Muscle layer of duodenum (tissue), 2 donors: ENCODE results near the gene GSTO2.

ENCODE experiments used
- H3K27ac ChIP-seq: one replicate; pipeline ENCODE4 v1.7.0; 2013; ENCODE audit warnings: mild to moderate bottlenecking, low read length
- H3K27me3 ChIP-seq: one replicate; pipeline ENCODE4 v1.7.0; 2013; ENCODE audit warnings: low read depth, mild to moderate bottlenecking, control low read depth, low read length
- H3K36me3 ChIP-seq, 2 donors: one replicate each; pipeline ENCODE4 v1.7.0; 2013; ENCODE audit warnings: low read length in 2 of 2, control low read depth in 1 of 2, mild to moderate bottlenecking in 1 of 2; ENCODE audit not compliant: insufficient read depth in 2 of 2, control insufficient read depth in 1 of 2
- H3K4me1 ChIP-seq, 2 donors: one replicate each; pipeline ENCODE4 v1.7.0; 2013; ENCODE audit warnings: low read length in 2 of 2, mild to moderate bottlenecking in 2 of 2, control low read depth in 1 of 2, moderate library complexity in 1 of 2; ENCODE audit not compliant: insufficient read depth in 2 of 2, control insufficient read depth in 1 of 2
- H3K4me3 ChIP-seq, 2 donors: one replicate each; pipeline ENCODE4 v1.7.0; 2013; ENCODE audit warnings: low read length in 2 of 2, low read depth in 1 of 2, mild to moderate bottlenecking in 1 of 2
- H3K9me3 ChIP-seq, 2 donors: one replicate each; pipeline ENCODE4 v1.7.0; 2013; ENCODE audit warnings: low read length in 2 of 2, control low read depth in 1 of 2, mild to moderate bottlenecking in 1 of 2; ENCODE audit not compliant: control insufficient read depth in 1 of 2
- donor health status: healthy.

The GSTO2 gene

DNA sequence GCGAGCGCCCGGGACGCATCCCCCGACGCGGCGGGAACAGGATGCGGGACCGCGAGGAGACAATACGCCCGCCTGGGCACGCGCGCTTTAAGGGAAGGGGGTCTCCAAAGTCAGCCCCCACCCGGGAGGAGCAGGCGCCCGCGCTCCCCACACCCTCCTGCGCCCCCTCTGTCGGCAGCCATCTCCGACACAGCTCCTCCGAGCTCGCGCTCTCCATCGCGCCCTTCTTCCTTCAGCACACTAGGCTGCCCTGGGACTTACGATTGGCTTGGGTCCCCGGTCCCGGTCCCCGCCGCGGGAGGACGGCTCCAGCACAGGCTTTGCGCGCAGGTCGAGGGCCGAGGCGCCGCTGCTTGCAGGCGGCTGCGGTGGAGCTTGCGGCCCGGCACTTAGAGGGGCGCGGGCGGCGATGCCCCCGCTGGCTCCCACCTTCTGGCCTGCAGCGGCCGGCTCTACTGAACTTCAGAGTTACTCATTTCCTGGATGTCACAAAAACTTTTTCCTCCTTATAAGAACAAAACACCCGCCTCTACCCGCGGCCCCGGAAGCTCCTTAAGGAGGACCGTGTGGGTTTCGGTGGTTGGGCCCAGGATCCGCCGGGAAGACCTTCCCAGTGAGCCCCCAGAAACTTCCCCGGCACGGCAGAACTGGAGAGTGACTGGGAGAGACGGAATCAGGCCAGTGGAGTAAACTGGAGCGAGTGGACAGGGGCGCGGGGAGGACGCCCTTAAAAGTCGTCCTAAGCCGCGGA is 69.2 kb downstream of the GSTO2 start, which contains the start of gene ITPRIP:
TSS of gene ITPRIP (minus strand) at position 481 of the 751 bp plus-strand sequence. CDS start 22,414 bp downstream, outside the sequence.
- Histone ChIP-seq H3K4me1 (peaks cover 14 to 42% of the 10 kb centered on the region in 2 donors), H3K36me3 (peaks cover 0 to 18% of the 10 kb centered on the region in 2 donors), H3K4me3 (peak within 1 kb of the TSS; percentile 87 to 97)

GRCh38 chr10:104339469-104340110 is 70.6 kb downstream of the GSTO2 start:
- Histone ChIP-seq H3K36me3 (peaks cover 0 to 18% of the 10 kb centered on the region in 2 donors), H3K9me3 (no peaks in the 10 kb centered on the region), H3K27me3 (no peaks in the 10 kb centered on the region), H3K4me1 (peaks cover 14 to 27% of the 10 kb centered on the region in 2 donors), H3K4me3 (peak overlapping the region; percentile 87 to 97), H3K27ac (peak overlapping the region; percentile 96)

More for the DNA sequence above, 69.2 kb downstream of the GSTO2 start, which contains the start of gene ITPRIP:
- no peaks in the 10 kb centered on the region for H3K27me3 ChIP-seq
- no peaks in the 10 kb centered on the region for H3K9me3 ChIP-seq
- peak within 1 kb of the TSS; percentile 96 for H3K27ac ChIP-seq

DNA sequence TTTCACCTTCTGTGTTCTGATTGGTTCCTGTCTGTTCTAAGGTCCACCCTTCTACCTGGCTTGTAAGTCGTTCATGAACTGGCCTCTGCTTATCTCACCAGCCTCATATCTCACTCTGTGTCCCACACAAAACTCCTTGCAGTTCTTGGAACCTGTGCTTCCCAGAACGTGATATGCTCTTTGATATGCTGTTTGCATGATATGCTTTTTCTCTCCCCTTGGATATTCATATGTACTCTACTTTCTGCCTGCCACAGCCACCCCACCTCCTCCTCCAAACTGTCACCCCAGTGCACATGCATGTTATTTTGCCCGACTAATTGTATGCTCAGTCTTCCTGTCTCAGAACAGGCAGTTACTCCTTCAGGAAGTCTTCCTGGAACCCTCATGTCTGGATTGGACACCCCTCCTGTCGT is 71.1 kb downstream of the GSTO2 start:
- Histone ChIP-seq H3K4me1 (peaks cover 14 to 22% of the 10 kb centered on the region in 2 donors), H3K9me3 (no peaks in the 10 kb centered on the region), H3K36me3 (peaks cover 0 to 18% of the 10 kb centered on the region in 2 donors), H3K4me3 (peak overlapping the region in 1 of 2 donors; percentile 8), H3K27ac (peak overlapping the region; percentile 22), H3K27me3 (no peaks in the 10 kb centered on the region)

DNA sequence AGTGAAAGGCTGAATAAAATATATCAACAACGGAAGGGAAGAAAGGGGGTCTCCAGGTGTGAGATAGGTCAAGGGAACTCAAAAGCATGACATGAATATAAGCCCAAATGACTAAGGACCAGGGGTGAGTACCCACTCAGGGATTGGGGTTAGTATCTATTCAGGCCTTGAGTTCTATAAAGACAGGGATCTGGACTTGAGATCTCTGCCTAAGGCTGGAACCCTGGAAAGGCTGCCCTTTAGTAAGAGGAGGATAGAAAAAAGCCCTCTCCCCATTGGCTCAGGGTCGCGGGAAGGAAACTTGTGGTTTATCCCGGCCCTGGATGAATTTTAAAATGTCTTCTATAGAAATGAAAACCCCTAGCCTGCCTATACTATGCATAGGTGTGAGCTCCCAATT is 71.7 kb downstream of the GSTO2 start:
- Histone ChIP-seq H3K36me3 (peaks cover 0 to 18% of the 10 kb centered on the region in 2 donors), H3K9me3 (no peaks in the 10 kb centered on the region), H3K27ac (peak overlapping the region; percentile 22), H3K4me1 (peaks cover 11 to 17% of the 10 kb centered on the region in 2 donors), H3K27me3 (no peaks in the 10 kb centered on the region), H3K4me3 (peak overlapping the region in 1 of 2 donors; percentile 8)

DNA sequence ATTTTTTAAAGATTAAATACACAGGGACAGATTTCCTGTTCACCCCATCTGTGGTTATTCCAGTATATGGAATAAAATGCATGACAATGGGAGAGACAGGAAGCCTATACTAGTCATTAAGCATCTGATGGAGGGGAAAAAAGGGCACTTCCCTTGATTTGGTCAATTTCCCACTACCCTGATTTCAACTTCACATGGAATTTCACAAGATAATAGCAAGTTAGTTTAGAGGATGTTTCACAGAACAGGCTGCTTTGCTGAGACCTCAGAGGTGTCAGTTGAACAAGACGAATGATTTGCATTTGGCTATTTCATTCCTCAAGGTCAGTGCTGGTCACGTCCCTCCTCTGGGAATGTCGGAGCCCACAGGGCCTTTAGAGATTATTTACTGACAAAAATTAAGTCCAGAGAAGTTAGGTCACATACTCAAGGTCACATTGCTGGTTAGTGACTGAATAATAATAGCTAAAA is 74.0 kb downstream of the GSTO2 start:
- peaks cover 6% of the 10 kb centered on the region in 2 donors for H3K4me1 ChIP-seq
- H3K27ac ChIP-seq: no peak overlapping the region
- H3K36me3 ChIP-seq: peaks cover 0 to 13% of the 10 kb centered on the region in 2 donors
- H3K9me3 ChIP-seq: no peaks in the 10 kb centered on the region
- H3K27me3 ChIP-seq: no peaks in the 10 kb centered on the region
- H3K4me3 ChIP-seq: no peak overlapping the region

- Histone ChIP-seq H3K4me3 (no peak overlapping the region), H3K27ac (no peak overlapping the region), H3K27me3 (no peaks in the 10 kb centered on the region), H3K4me1 (peaks cover 6% of the 10 kb centered on the region in 2 donors), H3K36me3 (peaks cover 0 to 2% of the 10 kb centered on the region in 2 donors), H3K9me3 (no peaks in the 10 kb centered on the region)
These were observed 75.2 kb downstream of the GSTO2 start for GRCh38 chr10:104344219-104344618.

DNA sequence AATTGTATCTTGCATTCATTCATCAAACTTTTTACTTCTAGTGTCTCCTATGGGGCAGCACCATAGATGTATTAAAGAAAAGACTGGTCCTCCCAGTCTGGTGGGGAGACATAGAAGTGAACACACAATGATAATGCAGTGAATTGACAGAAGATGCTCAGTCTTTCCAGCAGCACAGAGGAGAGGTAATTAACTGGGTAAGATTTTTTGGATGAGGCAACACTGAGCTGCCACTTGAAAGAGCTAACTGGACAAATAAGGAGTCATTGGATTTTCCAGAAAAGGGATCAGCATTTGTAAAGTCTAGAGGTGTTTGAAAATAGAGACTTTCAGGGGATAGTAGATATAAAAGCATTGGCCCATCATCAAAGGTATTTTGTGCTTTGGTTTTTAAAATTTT is 76.5 kb downstream of the GSTO2 start:
- Histone ChIP-seq H3K27ac (no peak overlapping the region), H3K36me3 (no peaks in the 10 kb centered on the region), H3K4me3 (no peak overlapping the region), H3K4me1 (peaks cover under 1 to 5% of the 10 kb centered on the region in 2 donors), H3K9me3 (no peaks in the 10 kb centered on the region), H3K27me3 (no peaks in the 10 kb centered on the region)

DNA sequence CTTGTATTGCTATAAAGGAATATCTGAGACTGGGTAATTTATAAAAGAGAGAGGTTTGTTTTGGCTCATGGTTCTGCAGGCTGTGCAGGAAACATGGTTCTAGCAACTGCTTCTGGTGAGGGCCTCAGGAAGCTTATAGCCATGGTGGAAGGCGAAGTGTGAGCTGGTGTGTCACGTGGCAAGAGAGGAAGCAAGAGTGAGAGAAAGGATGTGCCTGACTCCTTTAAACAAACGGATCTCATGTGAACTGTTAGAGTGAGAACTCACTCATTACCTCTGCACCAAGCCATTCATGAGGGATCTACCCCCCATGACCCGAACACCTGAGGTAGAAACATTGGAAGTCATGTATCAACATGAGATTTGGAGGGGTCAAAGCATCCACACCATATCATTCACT is 77.0 kb downstream of the GSTO2 start:
- H3K4me1 ChIP-seq: peaks cover 0 to 3% of the 10 kb centered on the region in 2 donors
- no peaks in the 10 kb centered on the region for H3K27me3 ChIP-seq
- H3K36me3 ChIP-seq: no peaks in the 10 kb centered on the region
- no peak overlapping the region for H3K4me3 ChIP-seq
- no peaks in the 10 kb centered on the region for H3K9me3 ChIP-seq
- no peak overlapping the region for H3K27ac ChIP-seq

DNA sequence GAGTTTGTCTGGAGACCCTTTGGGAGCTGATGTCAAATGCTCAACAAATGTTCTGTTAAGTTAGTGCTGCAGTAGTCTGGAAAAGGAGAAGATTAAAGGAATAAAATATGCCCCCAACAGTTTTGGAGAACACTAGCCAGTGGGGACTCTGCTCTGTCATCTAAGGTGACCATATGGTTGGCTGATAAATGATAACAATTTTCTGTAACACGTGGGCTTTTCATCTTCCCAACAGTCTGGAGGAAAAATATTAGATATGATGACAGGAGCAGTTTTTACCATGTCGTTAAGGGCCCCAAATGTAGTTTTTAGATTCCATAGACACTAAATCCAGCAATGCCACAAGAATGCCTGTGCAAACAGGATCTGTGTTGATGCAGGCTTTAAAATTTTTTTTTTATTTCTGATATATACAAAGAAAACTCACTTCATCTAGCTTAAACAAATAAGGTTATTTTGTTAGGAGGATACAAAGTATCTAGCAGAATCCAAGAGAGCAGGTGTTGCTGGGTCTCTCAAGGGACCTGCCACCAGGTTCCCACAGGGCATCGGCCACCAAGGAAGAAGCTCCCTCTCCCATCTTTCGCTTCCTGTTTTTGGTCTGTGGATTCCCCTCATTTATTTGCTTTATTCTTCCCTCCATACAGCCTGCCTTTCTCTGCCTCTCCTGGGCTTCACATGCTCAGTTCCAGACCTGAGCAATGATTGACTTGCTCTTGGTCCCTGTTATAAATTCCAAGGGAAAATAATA is 78.5 kb downstream of the GSTO2 start:
- H3K4me1 ChIP-seq: peaks cover under 1 to 3% of the 10 kb centered on the region in 2 donors
- H3K27me3 ChIP-seq: no peaks in the 10 kb centered on the region
- no peaks in the 10 kb centered on the region for H3K9me3 ChIP-seq
- H3K36me3 ChIP-seq: no peaks in the 10 kb centered on the region
- no peak overlapping the region for H3K27ac ChIP-seq
- no peak overlapping the region for H3K4me3 ChIP-seq

GRCh38 chr10:104348601-104349000 is 79.6 kb downstream of the GSTO2 start:
- no peaks in the 10 kb centered on the region for H3K36me3 ChIP-seq
- H3K27ac ChIP-seq: no peak overlapping the region
- H3K9me3 ChIP-seq: no peaks in the 10 kb centered on the region
- no peaks in the 10 kb centered on the region for H3K27me3 ChIP-seq
- no peak overlapping the region for H3K4me3 ChIP-seq
- peaks cover 3 to 9% of the 10 kb centered on the region in 2 donors for H3K4me1 ChIP-seq

GRCh38 chr10:104349623-104350126 is 80.7 kb downstream of the GSTO2 start:
- no peaks in the 10 kb centered on the region for H3K27me3 ChIP-seq
- H3K36me3 ChIP-seq: no peaks in the 10 kb centered on the region
- peak overlapping the region; percentile 27 to 37 for H3K4me3 ChIP-seq
- H3K27ac ChIP-seq: peak overlapping the region; percentile 64
- peaks cover 7 to 13% of the 10 kb centered on the region in 2 donors for H3K4me1 ChIP-seq
- no peaks in the 10 kb centered on the region for H3K9me3 ChIP-seq
